SK-N-SH (cell line): Measurements from ENCODE around the gene LRRC17. TPM values are rescaled to one million over a fixed set of nuclear protein-coding genes. Genes with fewer than 3 reads are reported as not detected.

Experiments
- CTCF ChIA-PET: fragments of 300-600, 350-600 bp; formaldehyde crosslinking; extraction: SDS; loops from one replicate; lab custom pipeline; 2021; lab: Yijun Ruan, JAX
- POLR2A ChIA-PET: fragments of 350-600 bp; sonication (Branson Sonifier 250); formaldehyde crosslinking; extraction: SDS; loops from one replicate; lab custom pipeline; 2020; ENCODE audit warnings: antibody characterized with exemption, inconsistent platforms; lab: Yijun Ruan, JAX
- DNase-seq: peaks from one replicate; pipeline ENCODE4 v3.0.0; 2012
- H2AFZ ChIP-seq: fragments of 200-600 bp; sonication (generic); 2 replicates; pipeline ENCODE4 v1.8.1; 2016; ENCODE audit warnings: antibody characterized with exemption, mild to moderate bottlenecking, low read depth
- H3F3A ChIP-seq: fragments of 200-600 bp; sonication (generic); replicated peaks from 2 replicates; pipeline ENCODE3; 2016; ENCODE audit warnings: antibody characterized with exemption, mild to moderate bottlenecking; ENCODE audit not compliant: insufficient read depth
- H3K27ac ChIP-seq, 2 experiments: fragments of 200-500 bp in 1 of 2; fragments of 200-600 bp in 1 of 2; sonication (Bioruptor generic) in 1 of 2; sonication (generic), shearing (Covaris generic) in 1 of 2; 2 replicates each; pipeline versions ENCODE4 v1.5.1 to v1.6.1; 2014 to 2016; ENCODE audit warnings: low read depth in 2 of 2, inconsistent platforms in 1 of 2, low read length in 1 of 2, mild to moderate bottlenecking in 1 of 2, mixed read lengths in 1 of 2
- H3K27me3 ChIP-seq: fragments of 200-600 bp; sonication (generic), shearing (Covaris generic); 2 replicates; pipeline ENCODE4 v1.6.1; 2016; ENCODE audit warnings: mixed run types; ENCODE audit not compliant: insufficient read depth
- H3K36me3 ChIP-seq, 2 experiments: fragments of 200-500 bp in 1 of 2; fragments of 200-600 bp in 1 of 2; sonication (Bioruptor generic) in 1 of 2; sonication (generic) in 1 of 2; replicated peaks in 1 of 2; 2 replicates each; pipeline versions ENCODE3 to v1.5.1; 2014 to 2016; ENCODE audit warnings: low read length in 1 of 2, mild to moderate bottlenecking in 1 of 2; ENCODE audit not compliant: insufficient read depth in 2 of 2, control insufficient read depth in 1 of 2
- H3K4me1 ChIP-seq, 2 experiments: fragments of 200-500 bp in 1 of 2; fragments of 200-600 bp in 1 of 2; sonication (Bioruptor generic) in 1 of 2; sonication (generic), shearing (Covaris generic) in 1 of 2; 2 replicates each; pipeline versions ENCODE4 v1.5.1 to v1.6.1; 2014 to 2016; ENCODE audit warnings: low read depth in 1 of 2, low read length in 1 of 2, mixed run types in 1 of 2; ENCODE audit not compliant: insufficient read depth in 2 of 2, control insufficient read depth in 1 of 2
- H3K4me2 ChIP-seq: fragments of 200-600 bp; sonication (generic), shearing (Covaris generic); 2 replicates; pipeline ENCODE4 v1.6.1; 2017; ENCODE audit warnings: mixed run types
- H3K4me3 ChIP-seq, 2 experiments: fragments of 200-500 bp in 1 of 2; fragments of 200-600 bp in 1 of 2; sonication (Bioruptor generic) in 1 of 2; sonication (generic), shearing (Covaris generic) in 1 of 2; 2 replicates each; pipeline versions ENCODE4 v1.5.1 to v1.8.1; 2014 to 2016; ENCODE audit warnings: low read depth in 2 of 2, inconsistent platforms in 1 of 2, low read length in 1 of 2, mild to moderate bottlenecking in 1 of 2, mixed read lengths in 1 of 2, moderate library complexity in 1 of 2
- H3K79me2 ChIP-seq: fragments of 200-600 bp; sonication (generic); 2 replicates; pipeline ENCODE4 v1.8.1; 2017; ENCODE audit warnings: mild to moderate bottlenecking; ENCODE audit not compliant: insufficient read depth
- H3K9ac ChIP-seq: fragments of 200-600 bp; sonication (generic); 2 replicates; pipeline ENCODE4 v1.6.1; 2017; ENCODE audit warnings: mixed run types
- H3K9me2 ChIP-seq: fragments of 200-600 bp; sonication (generic); 2 replicates; pipeline ENCODE4 v1.6.1; 2017; ENCODE audit warnings: mixed run types
- H3K9me3 ChIP-seq: fragments of 200-600 bp; sonication (generic); 2 replicates; pipeline ENCODE4 v1.6.1; 2017; ENCODE audit warnings: mixed run types, mild to moderate bottlenecking, moderate library complexity
- H4K20me1 ChIP-seq: fragments of 200-600 bp; sonication (generic); 2 replicates; pipeline ENCODE4 v1.6.1; 2017; ENCODE audit warnings: mild to moderate bottlenecking, mixed run types; ENCODE audit not compliant: insufficient read depth
- EP300 ChIP-seq, 2 experiments: IDR thresholded peaks; 2 replicates each; pipeline versions ENCODE4 v1.4.0 to v1.6.1; 2012; ENCODE audit warnings: borderline replicate concordance in 1 of 2, low read depth in 1 of 2, low read length in 1 of 2
- FOSL2 ChIP-seq: IDR thresholded peaks from 2 replicates; pipeline ENCODE4 v1.4.0; 2012; ENCODE audit warnings: low read depth, mild to moderate bottlenecking, moderate library complexity, borderline replicate concordance
- FOXM1 ChIP-seq: IDR thresholded peaks from 2 replicates; pipeline ENCODE4 v1.4.0; 2012; ENCODE audit warnings: low read depth, mild to moderate bottlenecking
- JUND ChIP-seq: IDR thresholded peaks from 2 replicates; pipeline ENCODE4 v1.4.0; 2012
- MXI1 ChIP-seq: IDR thresholded peaks from 2 replicates; pipeline ENCODE4 v1.6.1; 2012; ENCODE audit warnings: mild to moderate bottlenecking, low read depth, low read length, improper control_type of control experiment
- NFIC ChIP-seq: IDR thresholded peaks from 2 replicates; pipeline ENCODE4 v1.4.0; 2012; ENCODE audit warnings: borderline replicate concordance
- POLR2AphosphoS5 ChIP-seq: IDR thresholded peaks from 2 replicates; pipeline ENCODE4 v1.6.1; 2012; ENCODE audit warnings: low read depth, low read length
- REST ChIP-seq: IDR thresholded peaks from 2 replicates; pipeline ENCODE4 v1.6.1; 2012; ENCODE audit warnings: mild to moderate bottlenecking, low read depth, low read length, moderate library complexity
- RXRA ChIP-seq: IDR thresholded peaks from 2 replicates; pipeline ENCODE4 v1.4.0; 2012; ENCODE audit warnings: low read depth, mild to moderate bottlenecking, borderline replicate concordance
- SIN3A ChIP-seq: IDR thresholded peaks from 2 replicates; pipeline ENCODE4 v1.6.1; 2012; ENCODE audit warnings: low read depth, mild to moderate bottlenecking, low read length, moderate library complexity, borderline replicate concordance
- SMC3 ChIP-seq: IDR thresholded peaks from 2 replicates; pipeline ENCODE4 v1.6.1; 2012; ENCODE audit warnings: low read depth, low read length, improper control_type of control experiment
- TCF12 ChIP-seq: IDR thresholded peaks from 2 replicates; pipeline ENCODE4 v1.4.0; 2012
- TEAD4 ChIP-seq: IDR thresholded peaks from 2 replicates; pipeline ENCODE4 v1.4.0; 2012; ENCODE audit warnings: mild to moderate bottlenecking, borderline replicate concordance; ENCODE audit not compliant: insufficient read depth
- WGBS: methylation state at CpG from one replicate; pipeline ENCODE4 v1.1.6; 2017; ENCODE audit warnings: low lambda C conversion rate; 5-methylcytosine and 5-hydroxymethylcytosine counted together
- polyA plus RNA-seq, 3 experiments: library from polyadenylated mRNA; depleted of rRNA; stranded (reverse); fragments of >200 nt; gene quantifications; 2 replicates each; pipeline ENCODE4 v1.2.3, GENCODE V29; 2012
- TF ChIP-seq, protein P1 (sequence below): IDR thresholded peaks from 2 replicates; pipeline ENCODE4 v1.4.0; 2012; ENCODE audit warnings: low read depth, borderline replicate concordance
- TF ChIP-seq, protein P2 (sequence below): fragments of 200-600 bp; sonication (generic); IDR thresholded peaks from 2 replicates; pipeline ENCODE4 v1.6.1; 2017; ENCODE audit warnings: antibody characterized with exemption, mild to moderate bottlenecking, moderate library complexity
- TF ChIP-seq, protein P3 (sequence below): IDR thresholded peaks from 2 replicates; pipeline ENCODE4; 2012
- TF ChIP-seq, protein P4 (sequence below): IDR thresholded peaks from 2 replicates; pipeline ENCODE4 v1.4.0; 2012; ENCODE audit warnings: low read depth

Gene LRRC17
- polyA plus RNA-seq, 1 of the 3 experiments (the other 2 are of a cell fraction), result 101 TPM

- Histone ChIP-seq H3K36me3 (no peaks in the 10 kb centered on the region), H3K4me3 (no peak overlapping the region), H3K9me3 (no peaks in the 10 kb centered on the region), H3K27ac (peak overlapping the region; percentile 70 to 99; a peak in 3 of 4 replicates), H4K20me1 (no peaks in the 10 kb centered on the region), H2AFZ (no peak overlapping the region), H3K4me2 (peak overlapping the region; percentile 38), H3K27me3 (no peaks in the 10 kb centered on the region), H3K79me2 (no peaks in the 10 kb centered on the region), H3K9me2 (no peaks in the 10 kb centered on the region), H3K4me1 (peaks cover 0 to 27% of the 10 kb centered on the region in 2 experiments), H3F3A (peaks cover 51% of the 10 kb centered on the region), H3K9ac (peak overlapping the region; percentile 56; the same call in 1 of the 2 replicates)
- POLR2A ChIA-PET, result no interaction called here
- TF ChIP-seq, protein P1, sequence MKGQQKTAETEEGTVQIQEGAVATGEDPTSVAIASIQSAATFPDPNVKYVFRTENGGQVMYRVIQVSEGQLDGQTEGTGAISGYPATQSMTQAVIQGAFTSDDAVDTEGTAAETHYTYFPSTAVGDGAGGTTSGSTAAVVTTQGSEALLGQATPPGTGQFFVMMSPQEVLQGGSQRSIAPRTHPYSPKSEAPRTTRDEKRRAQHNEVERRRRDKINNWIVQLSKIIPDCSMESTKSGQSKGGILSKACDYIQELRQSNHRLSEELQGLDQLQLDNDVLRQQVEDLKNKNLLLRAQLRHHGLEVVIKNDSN, result no peak
- TF ChIP-seq SMC3 (no peak), FOXM1 (no peak), TCF12 (no peak)
- DNase-seq, result no peak
- 95% methylated on average over 5 of the region's 5 CpGs for WGBS
- CTCF ChIA-PET, result interaction anchor here (1.3 to 1.5 kb wide), 2 partner anchors 10 to 69 kb away, joined by 3 to 4 read pairs; no protein-coding TSS in a partner anchor
Observed at GRCh38 chr7:102992509-102992937, 79.7 kb downstream of the LRRC17 start.

- Histone ChIP-seq H3K4me2 (peak overlapping the region; percentile 38), H3K4me1 (peaks cover 0 to 27% of the 10 kb centered on the region in 2 experiments), H3K79me2 (no peaks in the 10 kb centered on the region), H3K4me3 (no peak overlapping the region), H3K27ac (peak overlapping the region; percentile 70 to 99), H2AFZ (peak overlapping the region; percentile 45; the same call in 1 of the 2 replicates), H4K20me1 (no peaks in the 10 kb centered on the region), H3K9me3 (no peaks in the 10 kb centered on the region), H3K9me2 (no peaks in the 10 kb centered on the region), H3K27me3 (no peaks in the 10 kb centered on the region), H3K36me3 (no peaks in the 10 kb centered on the region), H3K9ac (peak overlapping the region; percentile 56; the same call in 1 of the 2 replicates), H3F3A (peaks cover 53% of the 10 kb centered on the region)
- no peak for DNase-seq
- 12% methylated on average over 2 of the region's 2 CpGs for WGBS
- ChIA-PET POLR2A (interaction anchor here (0.5 kb wide), 1 partner anchor 8 kb away, joined by 3 read pairs; no protein-coding TSS in a partner anchor), CTCF (interaction anchor here (1.3 to 1.5 kb wide), 2 partner anchors 11 to 69 kb away, joined by 3 to 4 read pairs; no protein-coding TSS in a partner anchor)
- TF ChIP-seq FOSL2 (peak; percentile 69; the same call in 1 of the 2 replicates), JUND (peak; percentile 69; the same call in 1 of the 2 replicates), EP300 (IDR thresholded peaks at IDR 0.05; ENCODE audit: borderline replicate concordance in 1 of 2, low read depth in 1 of 2, low read length in 1 of 2) (peak in 1 of 2 experiments; percentile 91; a peak in 2 of 4 replicates), TEAD4 (peak; percentile 65), MXI1 (no peak), REST (no peak), NFIC (peak; percentile 73; the same call in 1 of the 2 replicates), SIN3A (no peak), POLR2AphosphoS5 (no peak; the same call in 1 of the 2 replicates), RXRA (peak; percentile 90), TCF12 (peak; percentile 92)
- TF ChIP-seq, protein P2, sequence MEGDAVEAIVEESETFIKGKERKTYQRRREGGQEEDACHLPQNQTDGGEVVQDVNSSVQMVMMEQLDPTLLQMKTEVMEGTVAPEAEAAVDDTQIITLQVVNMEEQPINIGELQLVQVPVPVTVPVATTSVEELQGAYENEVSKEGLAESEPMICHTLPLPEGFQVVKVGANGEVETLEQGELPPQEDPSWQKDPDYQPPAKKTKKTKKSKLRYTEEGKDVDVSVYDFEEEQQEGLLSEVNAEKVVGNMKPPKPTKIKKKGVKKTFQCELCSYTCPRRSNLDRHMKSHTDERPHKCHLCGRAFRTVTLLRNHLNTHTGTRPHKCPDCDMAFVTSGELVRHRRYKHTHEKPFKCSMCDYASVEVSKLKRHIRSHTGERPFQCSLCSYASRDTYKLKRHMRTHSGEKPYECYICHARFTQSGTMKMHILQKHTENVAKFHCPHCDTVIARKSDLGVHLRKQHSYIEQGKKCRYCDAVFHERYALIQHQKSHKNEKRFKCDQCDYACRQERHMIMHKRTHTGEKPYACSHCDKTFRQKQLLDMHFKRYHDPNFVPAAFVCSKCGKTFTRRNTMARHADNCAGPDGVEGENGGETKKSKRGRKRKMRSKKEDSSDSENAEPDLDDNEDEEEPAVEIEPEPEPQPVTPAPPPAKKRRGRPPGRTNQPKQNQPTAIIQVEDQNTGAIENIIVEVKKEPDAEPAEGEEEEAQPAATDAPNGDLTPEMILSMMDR, result no peak
- TF ChIP-seq, protein P3, sequence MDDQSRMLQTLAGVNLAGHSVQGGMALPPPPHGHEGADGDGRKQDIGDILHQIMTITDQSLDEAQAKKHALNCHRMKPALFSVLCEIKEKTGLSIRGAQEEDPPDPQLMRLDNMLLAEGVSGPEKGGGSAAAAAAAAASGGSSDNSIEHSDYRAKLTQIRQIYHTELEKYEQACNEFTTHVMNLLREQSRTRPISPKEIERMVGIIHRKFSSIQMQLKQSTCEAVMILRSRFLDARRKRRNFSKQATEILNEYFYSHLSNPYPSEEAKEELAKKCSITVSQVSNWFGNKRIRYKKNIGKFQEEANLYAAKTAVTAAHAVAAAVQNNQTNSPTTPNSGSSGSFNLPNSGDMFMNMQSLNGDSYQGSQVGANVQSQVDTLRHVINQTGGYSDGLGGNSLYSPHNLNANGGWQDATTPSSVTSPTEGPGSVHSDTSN, result peak; percentile 72
- TF ChIP-seq, protein P4, sequence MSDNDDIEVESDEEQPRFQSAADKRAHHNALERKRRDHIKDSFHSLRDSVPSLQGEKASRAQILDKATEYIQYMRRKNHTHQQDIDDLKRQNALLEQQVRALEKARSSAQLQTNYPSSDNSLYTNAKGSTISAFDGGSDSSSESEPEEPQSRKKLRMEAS, result peak; percentile 57
Observed at GRCh38 chr7:102992938-102993717, 80.3 kb downstream of the LRRC17 start.
